Measurements from ENCODE around the gene USP21.

The USP21 gene

GRCh38 chr1:161171696-161172095, 12.4 kb downstream of the USP21 start:
- no peak for DNase-seq

GRCh38 chr1:161172349-161172748, 13.0 kb downstream of the USP21 start:
- no peak for DNase-seq

GRCh38 chr1:161172776-161173376, 13.6 kb downstream of the USP21 start:
- DNase-seq = peak; percentile 51

GRCh38 chr1:161173711-161174110, 14.4 kb downstream of the USP21 start:
- no peak for DNase-seq

- no peak for DNase-seq
Observed at GRCh38 chr1:161174911-161175310, 15.6 kb downstream of the USP21 start.

GRCh38 chr1:161175771-161176453, 16.6 kb downstream of the USP21 start:
- DNase-seq = no peak

- DNase-seq = no peak
Observed at GRCh38 chr1:161176468-161177111, 17.3 kb downstream of the USP21 start.

- DNase-seq = peak; percentile 95
Observed at GRCh38 chr1:161177112-161177935, 18.0 kb downstream of the USP21 start, which contains the start of gene B4GALT3. B4GALT3 (minus strand) TSS chr1:161177507; CDS start chr1:161176060, 1,447 bp downstream.

- no peak for DNase-seq
Observed at GRCh38 chr1:161177936-161178244, 18.6 kb downstream of the USP21 start.

GRCh38 chr1:161179698-161180097, 20.4 kb downstream of the USP21 start:
- no peak for DNase-seq

- no peak for DNase-seq
Observed at GRCh38 chr1:161180639-161181038, 21.3 kb downstream of the USP21 start.

- no peak for DNase-seq
Observed at GRCh38 chr1:161182214-161182613, 22.9 kb downstream of the USP21 start.

- peak; percentile 73 for DNase-seq
Observed at GRCh38 chr1:161185282-161185682, 26.0 kb downstream of the USP21 start.

GRCh38 chr1:161185732-161186311, 26.5 kb downstream of the USP21 start:
- peak; percentile 24 for DNase-seq

- DNase-seq = no peak
Observed at GRCh38 chr1:161187311-161187710, 28.0 kb downstream of the USP21 start.

GRCh38 chr1:161188381-161188780, 29.1 kb downstream of the USP21 start:
- DNase-seq = no peak

- DNase-seq = no peak
Observed at GRCh38 chr1:161189036-161189435, 29.7 kb downstream of the USP21 start.

- DNase-seq = no peak
Observed at GRCh38 chr1:161190962-161191521, 31.7 kb downstream of the USP21 start.

- no peak for DNase-seq
Observed at GRCh38 chr1:161191971-161192370, 32.7 kb downstream of the USP21 start.

- peak; percentile 69 for DNase-seq
Observed at GRCh38 chr1:161192476-161193465, 33.5 kb downstream of the USP21 start.

GRCh38 chr1:161193561-161194235, 34.4 kb downstream of the USP21 start:
- no peak for DNase-seq

All from right hindlimb (tissue), 1 donor.